Non-pigmented ciliary epithelial cell (primary cell): Measurements from ENCODE around the gene AFAP1L1.
"Not testable (repeated sequence)": the region's sequence is repeated elsewhere in the genome, so short reads cannot be mapped to it uniquely, and the experiment has no call there.

Source experiments
- DNase-seq: peaks from one replicate; pipeline ENCODE4 v3.0.0-alpha.2; 2010; ENCODE audit warnings: low read depth

Gene AFAP1L1

GRCh38 chr5:149374303-149374702 lies 102.6 kb downstream of the AFAP1L1 start:
- no peak for DNase-seq

- DNase-seq = no peak
These were observed 103.1 kb downstream of the AFAP1L1 start for GRCh38 chr5:149374801-149375200.

- DNase-seq = no peak
These were observed 103.8 kb downstream of the AFAP1L1 start for GRCh38 chr5:149375434-149375833.

- DNase-seq = no peak
These were observed 104.4 kb downstream of the AFAP1L1 start for GRCh38 chr5:149376104-149376503.

GRCh38 chr5:149376711-149377447 lies 105.2 kb downstream of the AFAP1L1 start:
- no peak for DNase-seq

GRCh38 chr5:149378241-149378820 lies 106.7 kb downstream of the AFAP1L1 start:
- DNase-seq = no peak

GRCh38 chr5:149379177-149379761 lies 107.6 kb downstream of the AFAP1L1 start, which contains the start of gene IL17B:
TSS of gene IL17B (minus strand) at chr5:149379292. CDS start at chr5:149379225, 67 bp downstream.
- DNase-seq = no peak

- DNase-seq = no peak
These were observed 108.2 kb downstream of the AFAP1L1 start for GRCh38 chr5:149379818-149380374.

- no peak for DNase-seq
These were observed 108.9 kb downstream of the AFAP1L1 start for GRCh38 chr5:149380466-149381121.

- DNase-seq = no peak
These were observed 109.8 kb downstream of the AFAP1L1 start for GRCh38 chr5:149381261-149381985.

- DNase-seq = no peak
These were observed 110.3 kb downstream of the AFAP1L1 start for GRCh38 chr5:149381986-149382338.

- no peak for DNase-seq
These were observed 111.0 kb downstream of the AFAP1L1 start for GRCh38 chr5:149382517-149383220.

- DNase-seq = no peak
These were observed 111.7 kb downstream of the AFAP1L1 start for GRCh38 chr5:149383399-149383798.

GRCh38 chr5:149386166-149386565 lies 114.5 kb downstream of the AFAP1L1 start:
- no peak for DNase-seq

GRCh38 chr5:149387081-149387631 lies 115.5 kb downstream of the AFAP1L1 start:
- no peak for DNase-seq

GRCh38 chr5:149387982-149388381 lies 116.3 kb downstream of the AFAP1L1 start:
- DNase-seq = no peak

- no peak for DNase-seq
These were observed 117.0 kb downstream of the AFAP1L1 start for GRCh38 chr5:149388498-149389190.

GRCh38 chr5:149389552-149390495 lies 118.2 kb downstream of the AFAP1L1 start:
- no peak for DNase-seq

- DNase-seq = not testable (repeated sequence)
These were observed 119.4 kb downstream of the AFAP1L1 start for GRCh38 chr5:149391076-149391475.
